GM23248 (cell line): ENCODE data around the gene RNF13.

Experiments used
- EZH2 ChIP-seq: fragments of 200-600 bp; sonication (generic); IDR thresholded peaks from 2 replicates; pipeline ENCODE4 v1.6.1; 2018; ENCODE audit warnings: antibody characterized with exemption, mild to moderate bottlenecking; ENCODE audit not compliant: insufficient read depth, poor library complexity, severe bottlenecking
- EZH2phosphoT487 ChIP-seq: fragments of 200-600 bp; sonication (generic); IDR thresholded peaks from 2 replicates; pipeline ENCODE4 v1.6.1; 2018; ENCODE audit warnings: antibody characterized with exemption, moderate library complexity, mild to moderate bottlenecking, low read depth; ENCODE audit not compliant: insufficient read depth

- no peak for TF ChIP-seq EZH2phosphoT487
- no peak for TF ChIP-seq EZH2
Measured at GRCh38 chr3:149895339-149895738, 82.3 kb downstream of the RNF13 start.
